H1 (cell line): ENCODE measurements around the gene SLC27A1. TPM values are rescaled to one million over a fixed set of nuclear protein-coding genes. Genes with fewer than 3 reads are reported as not detected.

Experiments used
- KDM4A ChIP-seq: IDR thresholded peaks from one replicate; pipeline ENCODE4 v1.7.1; 2012; ENCODE audit warnings: low read depth, mild to moderate bottlenecking, moderate library complexity, low read length, inconsistent platforms; ENCODE audit not compliant: severe bottlenecking
- RNF2 ChIP-seq: fragments of 200-900, 300-1000 bp; sonication (generic); IDR thresholded peaks from 2 replicates; pipeline ENCODE4 v1.7.1; 2016; ENCODE audit warnings: borderline replicate concordance, low read depth, mild to moderate bottlenecking, antibody characterized with exemption, low read length; ENCODE audit not compliant: poor library complexity, severe bottlenecking; ENCODE audit errors: missing control alignments
- TCF12 ChIP-seq: IDR thresholded peaks from 2 replicates; pipeline ENCODE4 v1.6.1; 2011; ENCODE audit warnings: low read depth, mild to moderate bottlenecking, low read length
- polyA plus RNA-seq, 7 experiments: library from polyadenylated mRNA; depleted of rRNA in 3 of 7; stranded (reverse) in 5 of 7; unstranded in 2 of 7; fragments of >200 nt in 5 of 7; fragments of 200-250 nt in 2 of 7; gene quantifications; 1 replicate in 5 of 7; 2 replicates in 1 of 7; 4 replicates in 1 of 7; pipeline versions ENCODE4 v1.2.1 to v1.2.3, GENCODE V29; 2011 to 2013; ENCODE audit warnings: missing spikeins in 2 of 7, mixed read lengths in 2 of 7
- total RNA-seq: library from RNA; stranded (reverse); fragmentation: NEBNext Ultra II Directional; extraction: Animal tissue kit (Norgen Biotek cat#: 25700); gene quantifications from 2 replicates; pipeline ENCODE4 v1.2.1, GENCODE V29; 2021

SLC27A1 gene
- total and polyA plus RNA-seq, 2 of the 8 experiments (the other 6 are each of a cell fraction or from before 2014, with no cell fraction given) = 7.5 to 9.1 TPM

- TF ChIP-seq RNF2 (no peak), KDM4A (no peak), TCF12 (no peak)
Observed at GRCh38 chr19:17505223-17505622, 34.9 kb downstream of the SLC27A1 start (continued).
